PC-9 (cell line): ENCODE measurements around the gene HCN4.

Experiments
- CTCF ChIP-seq: fragments of 200-600 bp; sonication (generic); conservative IDR thresholded peaks from 2 replicates; pipeline ENCODE4 v1.6.1; 2017; ENCODE audit warnings: mixed run types, antibody characterized with exemption, mild to moderate bottlenecking, moderate library complexity
- EZH2 ChIP-seq: fragments of 200-600 bp; sonication (generic); IDR thresholded peaks from 2 replicates; pipeline ENCODE4 v1.8.0; 2017; ENCODE audit warnings: antibody characterized with exemption, low read depth

GRCh38 chr15:73286311-73286710, 82.4 kb downstream of the HCN4 start:
- TF ChIP-seq CTCF (no peak), EZH2 (no peak)
